ENCODE data around the gene SORL1.

- TF ChIP-seq EZH2 (IDR thresholded peaks at IDR 0.05; ENCODE audit: insufficient read depth, poor library complexity, severe bottlenecking) (no peak), EZH2phosphoT487 (IDR thresholded peaks at IDR 0.05; ENCODE audit: insufficient read depth, low read depth) (no peak)
These were observed 174.4 kb downstream of the SORL1 start for GRCh38 chr11:121626507-121626875.

Data from GM23248 (cell line).